HUES64 (cell line): ENCODE measurements around the gene GEMIN4.
"Not testable (repeated sequence)": the region's sequence is repeated elsewhere in the genome, so short reads cannot be mapped to it uniquely, and the experiment has no call there.

Experiments
- H3K27ac ChIP-seq: 2 replicates; pipeline ENCODE4 v1.7.0; 2013; ENCODE audit warnings: low read depth, low read length, inconsistent platforms
- H3K27me3 ChIP-seq: 2 replicates; pipeline ENCODE4 v1.6.1; 2013; ENCODE audit warnings: mild to moderate bottlenecking, low read length; ENCODE audit not compliant: insufficient read depth
- H3K36me3 ChIP-seq: 2 replicates; pipeline ENCODE4 v1.6.1; 2013; ENCODE audit warnings: mild to moderate bottlenecking, low read length; ENCODE audit not compliant: insufficient read depth
- H3K4me1 ChIP-seq: 2 replicates; pipeline ENCODE4 v1.6.1; 2013; ENCODE audit warnings: mild to moderate bottlenecking, low read length, moderate library complexity; ENCODE audit not compliant: insufficient read depth
- H3K4me3 ChIP-seq: 2 replicates; pipeline ENCODE4 v1.5.1; 2013; ENCODE audit warnings: mild to moderate bottlenecking, low read length, moderate library complexity
- H3K9ac ChIP-seq: 2 replicates; pipeline ENCODE4 v1.6.1; 2013; ENCODE audit warnings: mild to moderate bottlenecking, low read depth, low read length
- H3K9me3 ChIP-seq: 2 replicates; pipeline ENCODE4 v1.6.1; 2013; ENCODE audit warnings: low read depth, low read length; ENCODE audit not compliant: insufficient read depth
- WGBS: fragments of 150-250, 120-280 bp; methylation state at CpG from one replicate; pipeline ENCODE4 v1.1.7; 2013; ENCODE audit warnings: missing lambda C conversion rate; 5-methylcytosine and 5-hydroxymethylcytosine counted together

Gene GEMIN4

DNA sequence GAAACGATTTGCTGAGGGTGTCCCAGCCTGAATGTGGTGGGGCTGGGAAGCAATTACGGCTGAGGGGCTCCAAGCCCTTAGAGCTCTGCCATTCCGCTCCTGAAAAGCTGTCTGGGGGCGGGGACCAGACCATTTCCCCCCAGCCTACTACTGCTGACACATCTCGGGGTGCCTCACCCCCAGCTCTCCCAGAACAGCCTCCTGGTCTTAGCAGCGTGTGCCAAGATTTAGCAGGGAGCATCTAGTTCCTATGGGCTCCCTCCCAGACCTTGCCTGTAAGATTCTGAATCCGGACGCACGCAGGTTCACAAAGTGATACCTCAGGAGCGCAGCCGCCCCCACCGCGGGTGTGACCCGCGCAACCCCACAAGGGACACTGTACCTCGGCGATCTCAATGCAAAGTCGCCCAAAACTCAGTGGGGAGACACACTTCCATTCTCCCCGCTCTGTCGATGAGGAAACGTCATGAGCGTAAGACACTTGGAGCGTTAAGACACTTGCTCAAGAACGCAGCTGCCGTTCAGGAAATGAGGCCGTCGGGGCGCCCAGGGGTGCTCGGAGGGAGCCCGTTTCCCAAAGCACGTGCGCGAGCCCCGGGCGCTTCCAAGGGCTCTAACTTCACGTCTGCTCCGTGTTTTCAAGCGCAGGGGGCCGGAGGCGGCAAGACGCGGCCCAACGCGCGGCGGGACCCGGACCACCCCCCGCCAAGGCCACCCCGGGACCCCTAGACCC lies 629 bp downstream of the GEMIN4 start:
- Histone ChIP-seq H3K4me1 (no peaks in the 10 kb centered on the region), H3K9me3 (peaks cover 8% of the 10 kb centered on the region; the same call in 1 of the 2 replicates), H3K27ac (peak overlapping the region; percentile 64), H3K4me3 (peak overlapping the region; percentile 96), H3K36me3 (peaks cover 32% of the 10 kb centered on the region), H3K9ac (peak overlapping the region; percentile 92), H3K27me3 (no peaks in the 10 kb centered on the region)
- 3% methylated on average over 49 of the region's 49 CpGs for WGBS

DNA sequence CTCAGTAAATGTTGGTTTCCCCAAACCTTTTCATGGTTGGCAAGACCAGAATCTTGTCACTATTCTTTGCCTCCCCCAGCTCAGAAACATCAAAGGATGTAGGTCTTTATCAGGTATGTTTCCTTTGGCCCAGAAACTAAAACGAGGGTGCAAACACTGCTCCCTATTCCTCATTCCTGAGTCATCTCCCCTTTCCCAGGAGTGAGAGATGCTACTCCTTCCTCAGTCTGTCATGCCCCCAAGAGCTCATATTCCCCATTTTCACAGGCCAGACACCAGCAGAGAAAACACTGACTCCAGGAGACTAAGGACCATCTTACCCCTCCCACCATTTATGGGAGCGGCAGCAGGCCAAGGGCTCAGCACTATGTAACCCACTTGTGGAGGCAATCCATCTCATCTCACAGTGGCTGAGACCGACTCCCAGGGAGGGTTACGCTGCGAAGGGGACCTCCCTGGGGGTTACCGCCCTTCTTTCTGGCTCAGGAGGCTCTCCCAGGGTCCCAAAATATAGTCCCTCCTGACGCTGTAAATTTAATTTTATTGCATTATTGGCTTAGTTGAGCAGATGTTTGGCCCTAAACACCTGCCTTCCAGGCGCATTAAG lies 1.5 kb downstream of the GEMIN4 start:
- peak overlapping the region; percentile 96 for H3K4me3 ChIP-seq

DNA sequence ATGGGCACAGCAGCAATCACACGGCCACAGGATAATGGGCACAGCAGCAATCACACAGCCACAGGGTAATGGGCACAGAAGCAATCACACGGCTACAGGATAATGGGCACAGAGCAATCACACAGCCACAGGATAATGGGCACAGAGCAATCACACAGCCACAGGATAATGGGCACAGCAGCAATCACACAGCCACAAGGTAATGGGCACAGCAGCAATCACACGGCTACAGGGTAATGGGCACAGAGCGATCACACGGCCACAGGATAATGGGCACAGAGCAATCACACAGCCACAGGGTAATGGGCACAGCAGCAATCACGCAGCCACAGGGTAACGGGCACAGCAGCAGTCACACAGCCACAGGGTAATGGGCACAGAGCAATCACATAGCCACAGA lies 2.7 kb downstream of the GEMIN4 start:
- peaks cover 51% of the 10 kb centered on the region for H3K36me3 ChIP-seq
- H3K9me3 ChIP-seq, H3K4me3 ChIP-seq, H3K9ac ChIP-seq, H3K4me1 ChIP-seq, H3K27me3 ChIP-seq, H3K27ac ChIP-seq: not testable (repeated sequence)
- 70% methylated on average over 7 of the region's 7 CpGs for WGBS

More for the DNA sequence above, 1.5 kb downstream of the GEMIN4 start:
- Histone ChIP-seq H3K27me3 (no peaks in the 10 kb centered on the region), H3K36me3 (peaks cover 40% of the 10 kb centered on the region), H3K27ac (no peak overlapping the region), H3K4me1 (no peaks in the 10 kb centered on the region), H3K9ac (no peak overlapping the region), H3K9me3 (peaks cover 8% of the 10 kb centered on the region; the same call in 1 of the 2 replicates)
- WGBS: 89% methylated on average over 8 of the region's 8 CpGs

DNA sequence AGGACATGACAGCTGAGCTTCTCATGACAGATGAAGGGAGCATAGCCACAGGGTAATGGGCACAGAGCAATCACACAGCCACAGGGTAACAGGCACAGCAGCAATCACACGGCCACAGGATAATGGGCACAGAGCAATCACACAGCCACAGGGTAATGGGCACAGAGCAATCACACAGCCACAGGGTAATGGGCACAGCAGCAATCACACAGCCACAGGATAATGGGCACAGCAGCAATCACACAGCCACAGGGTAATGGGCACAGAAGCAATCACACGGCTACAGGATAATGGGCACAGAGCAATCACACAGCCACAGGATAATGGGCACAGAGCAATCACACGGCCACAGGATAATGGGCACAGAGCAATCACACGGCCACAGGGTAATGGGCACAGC lies 3.5 kb downstream of the GEMIN4 start:
- H3K9ac ChIP-seq, H3K9me3 ChIP-seq, H3K27ac ChIP-seq, H3K4me1 ChIP-seq, H3K4me3 ChIP-seq, H3K27me3 ChIP-seq: not testable (repeated sequence)
- H3K36me3 ChIP-seq: peaks cover 59% of the 10 kb centered on the region
- 94% methylated on average over 4 of the region's 4 CpGs for WGBS

GRCh38 chr17:746783-747629 lies 5.1 kb downstream of the GEMIN4 start:
- H3K4me1 ChIP-seq: no peaks in the 10 kb centered on the region
- no peak overlapping the region for H3K4me3 ChIP-seq
- H3K9ac ChIP-seq: no peak overlapping the region
- peaks cover 8% of the 10 kb centered on the region; the same call in 1 of the 2 replicates for H3K9me3 ChIP-seq
- 95% methylated on average over 38 of the region's 38 CpGs for WGBS
- no peak overlapping the region for H3K27ac ChIP-seq
- H3K36me3 ChIP-seq: peaks cover 75% of the 10 kb centered on the region
- H3K27me3 ChIP-seq: no peaks in the 10 kb centered on the region

GRCh38 chr17:746181-746580 lies 5.9 kb downstream of the GEMIN4 start:
- no peak overlapping the region for H3K9ac ChIP-seq
- peaks cover 83% of the 10 kb centered on the region for H3K36me3 ChIP-seq
- no peak overlapping the region for H3K27ac ChIP-seq
- no peak overlapping the region for H3K4me3 ChIP-seq
- 96% methylated on average over 9 of the region's 9 CpGs for WGBS
- no peaks in the 10 kb centered on the region for H3K4me1 ChIP-seq
- H3K27me3 ChIP-seq: no peaks in the 10 kb centered on the region
- peaks cover 8% of the 10 kb centered on the region; the same call in 1 of the 2 replicates for H3K9me3 ChIP-seq

DNA sequence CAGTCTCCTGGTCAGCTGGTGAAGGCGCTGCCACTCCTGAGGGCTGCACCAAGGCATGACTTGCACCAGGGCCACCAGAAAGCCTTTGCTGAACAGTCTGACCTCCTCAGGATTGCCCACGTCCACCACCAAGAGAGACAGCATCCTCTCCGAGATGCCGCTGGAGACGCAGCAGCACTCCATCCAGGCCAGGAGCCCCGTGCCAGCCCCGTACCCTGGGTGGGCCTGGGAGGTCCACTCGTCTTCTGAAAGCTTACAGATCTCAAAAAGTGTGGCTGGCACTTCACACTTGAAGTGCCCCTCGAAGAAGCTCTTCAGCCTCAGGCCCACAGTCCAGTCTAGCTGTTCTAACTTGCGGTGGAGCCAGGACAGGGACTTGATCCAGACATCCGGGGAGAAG lies 6.7 kb downstream of the GEMIN4 start:
- no peak overlapping the region for H3K27ac ChIP-seq

DNA sequence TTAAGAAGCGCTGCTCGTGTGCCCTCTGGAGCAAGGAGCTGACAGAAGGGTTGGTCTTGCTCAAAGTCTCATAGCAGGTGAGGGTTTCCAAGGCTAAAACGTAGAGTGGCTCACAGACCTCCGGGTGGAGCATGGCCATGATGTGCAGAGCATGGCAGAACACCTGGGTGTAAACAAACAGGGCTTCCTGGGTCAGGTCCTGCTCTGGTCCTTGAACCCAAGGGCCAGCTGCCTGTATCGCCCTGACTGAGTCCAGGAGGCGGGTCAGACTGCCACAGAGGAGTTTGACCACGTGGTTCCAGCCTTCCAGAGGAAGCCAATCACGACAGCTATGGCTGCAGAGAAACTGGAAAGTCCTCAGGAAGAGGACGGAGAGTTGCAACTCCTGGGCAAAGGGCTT lies 7.1 kb downstream of the GEMIN4 start:
- no peaks in the 10 kb centered on the region for H3K4me1 ChIP-seq
- H3K27me3 ChIP-seq: no peaks in the 10 kb centered on the region
- no peak overlapping the region for H3K9ac ChIP-seq
- no peak overlapping the region for H3K4me3 ChIP-seq
- H3K27ac ChIP-seq: no peak overlapping the region
- peaks cover 92% of the 10 kb centered on the region for H3K36me3 ChIP-seq
- WGBS: 82% methylated on average over 9 of the region's 9 CpGs
- H3K9me3 ChIP-seq: peaks cover 8% of the 10 kb centered on the region; the same call in 1 of the 2 replicates

More for the DNA sequence above, 6.7 kb downstream of the GEMIN4 start:
- Histone ChIP-seq H3K9ac (no peak overlapping the region), H3K36me3 (peaks cover 91% of the 10 kb centered on the region), H3K4me1 (no peaks in the 10 kb centered on the region), H3K27me3 (no peaks in the 10 kb centered on the region), H3K9me3 (peaks cover 8% of the 10 kb centered on the region; the same call in 1 of the 2 replicates), H3K4me3 (no peak overlapping the region)
- 96% methylated on average over 11 of the region's 11 CpGs for WGBS

GRCh38 chr17:743139-743538 lies 8.9 kb downstream of the GEMIN4 start:
- no peaks in the 10 kb centered on the region for H3K9me3 ChIP-seq
- H3K36me3 ChIP-seq: peaks cover 98% of the 10 kb centered on the region
- H3K4me1 ChIP-seq: no peaks in the 10 kb centered on the region
- 92% methylated on average over 4 of the region's 4 CpGs for WGBS
- no peak overlapping the region for H3K27ac ChIP-seq
- H3K27me3 ChIP-seq: no peaks in the 10 kb centered on the region
- no peak overlapping the region for H3K9ac ChIP-seq
- H3K4me3 ChIP-seq: no peak overlapping the region

GRCh38 chr17:742147-742793 lies 9.8 kb downstream of the GEMIN4 start:
- peaks cover 95% of the 10 kb centered on the region for H3K36me3 ChIP-seq
- WGBS: 90% methylated on average over 11 of the region's 11 CpGs
- no peak overlapping the region for H3K9ac ChIP-seq
- no peak overlapping the region for H3K4me3 ChIP-seq
- no peaks in the 10 kb centered on the region for H3K27me3 ChIP-seq
- H3K4me1 ChIP-seq: no peaks in the 10 kb centered on the region
- no peaks in the 10 kb centered on the region for H3K9me3 ChIP-seq
- no peak overlapping the region for H3K27ac ChIP-seq
